22Rv1 (cell line): ENCODE data around the gene SGCG.

Source experiments
- H3K27ac ChIP-seq: fragments of 450-650 bp; 2 replicates; pipeline ENCODE4 v1.5.1; 2017
- ZFX ChIP-seq: fragments of 450-650 bp; IDR thresholded peaks from 2 replicates; pipeline ENCODE4 v1.6.1; 2017; ENCODE audit warnings: antibody characterized with exemption, borderline replicate concordance
- TF ChIP-seq, protein P1 (sequence below): fragments of 450-650 bp; IDR thresholded peaks from 2 replicates; pipeline ENCODE4 v1.5.1; 2017; ENCODE audit warnings: mild to moderate bottlenecking

The SGCG gene

DNA sequence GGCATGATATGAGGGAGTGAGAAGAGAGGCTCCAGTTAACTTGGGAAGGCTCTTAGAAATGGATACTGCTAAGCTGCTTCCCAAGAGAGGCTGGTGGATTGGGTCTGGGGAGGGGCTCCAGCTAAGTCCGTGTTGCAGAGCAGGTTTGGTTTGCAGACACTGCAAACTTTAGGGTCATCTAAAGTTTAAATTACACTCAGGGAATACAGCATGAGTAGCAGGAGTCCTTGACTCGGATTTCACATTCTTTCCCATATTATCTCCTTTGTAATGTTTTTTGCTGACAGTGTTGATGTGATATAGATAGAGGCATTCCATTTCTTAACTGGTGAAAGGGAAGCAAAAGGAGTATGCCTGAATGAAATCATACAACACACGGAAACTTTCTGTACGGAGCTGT is 31.9 kb downstream of the SGCG start:
- TF ChIP-seq, protein P1, sequence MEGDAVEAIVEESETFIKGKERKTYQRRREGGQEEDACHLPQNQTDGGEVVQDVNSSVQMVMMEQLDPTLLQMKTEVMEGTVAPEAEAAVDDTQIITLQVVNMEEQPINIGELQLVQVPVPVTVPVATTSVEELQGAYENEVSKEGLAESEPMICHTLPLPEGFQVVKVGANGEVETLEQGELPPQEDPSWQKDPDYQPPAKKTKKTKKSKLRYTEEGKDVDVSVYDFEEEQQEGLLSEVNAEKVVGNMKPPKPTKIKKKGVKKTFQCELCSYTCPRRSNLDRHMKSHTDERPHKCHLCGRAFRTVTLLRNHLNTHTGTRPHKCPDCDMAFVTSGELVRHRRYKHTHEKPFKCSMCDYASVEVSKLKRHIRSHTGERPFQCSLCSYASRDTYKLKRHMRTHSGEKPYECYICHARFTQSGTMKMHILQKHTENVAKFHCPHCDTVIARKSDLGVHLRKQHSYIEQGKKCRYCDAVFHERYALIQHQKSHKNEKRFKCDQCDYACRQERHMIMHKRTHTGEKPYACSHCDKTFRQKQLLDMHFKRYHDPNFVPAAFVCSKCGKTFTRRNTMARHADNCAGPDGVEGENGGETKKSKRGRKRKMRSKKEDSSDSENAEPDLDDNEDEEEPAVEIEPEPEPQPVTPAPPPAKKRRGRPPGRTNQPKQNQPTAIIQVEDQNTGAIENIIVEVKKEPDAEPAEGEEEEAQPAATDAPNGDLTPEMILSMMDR, result no peak
- TF ChIP-seq ZFX, result no peak
- H3K27ac ChIP-seq, result no peak overlapping the region

DNA sequence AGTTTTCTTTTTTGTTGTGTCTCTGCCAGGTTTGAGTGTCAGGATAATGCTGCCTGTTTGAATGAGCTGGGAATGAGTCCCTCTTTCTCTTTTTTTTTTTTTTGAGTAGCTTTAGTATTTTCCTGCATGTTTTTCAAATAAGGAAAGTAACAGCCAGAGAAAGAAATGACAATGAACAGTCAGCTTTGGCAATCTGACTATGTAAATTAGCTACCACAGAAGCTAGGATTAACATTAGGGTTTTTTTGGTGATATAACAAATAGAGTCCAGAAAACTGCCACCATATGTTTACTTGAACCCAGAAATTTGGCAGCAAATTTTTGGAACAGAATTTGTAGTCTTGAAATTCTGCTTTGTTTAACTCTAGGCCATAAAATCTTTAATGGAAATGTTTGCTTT is 50.5 kb downstream of the SGCG start:
- TF ChIP-seq ZFX, result no peak
- TF ChIP-seq, protein P1, result no peak
- no peak overlapping the region for H3K27ac ChIP-seq

DNA sequence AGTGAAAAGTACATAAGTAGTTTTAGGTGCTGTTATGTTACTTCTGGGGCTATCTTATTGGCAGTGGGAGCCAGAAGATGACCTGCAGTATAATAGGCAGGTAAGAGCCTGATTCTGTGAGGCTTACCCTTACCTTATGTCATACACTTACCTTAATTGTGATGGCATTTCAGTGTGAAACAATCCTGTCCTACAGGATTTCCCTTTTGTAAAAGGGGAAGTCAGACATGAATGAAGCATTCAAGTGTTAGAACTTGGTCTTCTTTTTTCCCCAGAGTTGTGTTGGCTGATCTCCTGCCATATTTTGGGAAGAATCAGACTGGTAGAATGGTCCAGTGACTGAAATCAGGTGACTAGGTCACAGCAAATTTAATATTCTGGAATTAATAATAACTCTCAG is 55.2 kb downstream of the SGCG start:
- TF ChIP-seq, protein P1, result no peak
- TF ChIP-seq ZFX, result no peak
- no peak overlapping the region for H3K27ac ChIP-seq

DNA sequence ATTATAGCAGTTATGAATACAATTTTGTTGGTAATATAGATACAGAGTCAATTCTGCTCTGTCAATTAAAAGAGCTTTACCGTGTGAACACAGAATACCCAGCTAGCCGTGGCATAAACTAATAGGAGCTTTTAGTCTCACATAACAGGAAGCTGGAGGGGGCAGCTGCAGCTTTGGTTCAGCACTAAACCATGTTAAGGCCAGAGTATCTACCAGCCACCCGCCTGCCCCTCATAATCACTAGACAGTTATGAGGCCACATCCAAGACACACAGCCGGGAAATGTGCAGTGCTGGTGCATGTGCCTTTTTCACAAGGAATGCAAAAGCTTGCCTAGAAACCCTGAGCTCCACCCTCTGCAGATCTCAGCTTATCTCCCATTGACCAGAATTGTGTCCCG is 62.3 kb downstream of the SGCG start:
- H3K27ac ChIP-seq, result no peak overlapping the region

DNA sequence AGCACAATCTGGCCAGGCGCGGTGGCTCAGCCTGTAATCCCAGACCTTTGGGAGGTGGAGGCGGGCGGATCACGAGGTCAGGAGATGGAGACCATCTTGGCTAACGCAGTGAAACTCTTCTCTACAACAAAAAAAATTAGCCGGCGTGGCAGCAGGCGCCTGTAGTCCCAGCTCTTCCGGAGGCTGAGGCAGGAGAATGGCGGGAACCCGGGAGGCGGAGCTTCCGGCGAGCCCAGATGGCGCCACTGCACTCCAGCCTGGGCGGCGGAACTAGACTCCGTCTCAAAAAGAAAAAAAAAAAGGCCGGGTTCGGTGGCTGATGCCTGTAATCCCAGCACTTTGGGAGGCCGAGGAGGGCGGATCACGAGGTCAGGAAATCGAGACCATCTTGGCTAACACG is 67.6 kb downstream of the SGCG start:
- H3K27ac ChIP-seq, result peak overlapping the region; percentile 57

More for the DNA sequence above, 62.3 kb downstream of the SGCG start:
- TF ChIP-seq, protein P1, result no peak
- TF ChIP-seq ZFX, result no peak

DNA sequence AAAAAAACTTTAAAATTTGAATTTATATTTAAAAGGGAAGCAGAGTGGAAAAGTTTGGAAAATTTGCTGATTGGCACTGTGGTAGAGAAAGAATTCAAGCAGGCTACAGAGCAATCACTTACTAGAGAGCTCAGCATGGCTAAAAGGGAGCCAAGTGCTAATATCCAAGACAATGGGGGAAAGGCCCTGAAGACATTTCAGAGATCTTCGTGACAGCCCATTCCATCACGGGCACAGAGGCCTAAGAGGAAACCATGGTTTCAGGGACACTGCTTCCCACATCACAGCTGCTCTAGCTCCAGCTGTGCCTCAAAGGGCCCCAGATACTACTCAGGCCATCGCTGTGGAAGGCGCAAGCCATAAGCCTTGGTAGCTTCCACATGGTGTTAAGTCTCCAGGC is 73.7 kb downstream of the SGCG start:
- TF ChIP-seq, protein P1, result no peak
- TF ChIP-seq ZFX, result no peak
- H3K27ac ChIP-seq, result no peak overlapping the region

DNA sequence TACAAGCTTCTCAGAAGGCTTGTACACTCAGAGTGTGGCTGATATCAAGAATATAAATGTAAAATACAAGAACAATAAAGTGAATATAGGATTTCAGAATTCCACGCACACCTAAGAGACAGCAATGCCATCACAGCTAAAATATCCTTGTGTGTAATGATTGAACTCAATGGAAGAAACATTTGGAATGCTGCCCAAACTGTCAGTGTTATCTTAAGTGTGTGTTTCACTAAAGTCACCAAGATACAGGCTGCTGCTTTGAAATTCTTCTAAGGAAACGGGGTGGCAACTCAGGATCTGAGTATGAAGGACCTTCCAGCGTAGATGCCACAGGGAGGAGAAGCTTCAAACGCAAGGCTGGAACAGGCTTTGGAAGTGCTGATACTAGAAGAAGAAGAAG is 86.8 kb downstream of the SGCG start:
- no peak for TF ChIP-seq ZFX
- TF ChIP-seq, protein P1, result no peak
- H3K27ac ChIP-seq, result no peak overlapping the region

DNA sequence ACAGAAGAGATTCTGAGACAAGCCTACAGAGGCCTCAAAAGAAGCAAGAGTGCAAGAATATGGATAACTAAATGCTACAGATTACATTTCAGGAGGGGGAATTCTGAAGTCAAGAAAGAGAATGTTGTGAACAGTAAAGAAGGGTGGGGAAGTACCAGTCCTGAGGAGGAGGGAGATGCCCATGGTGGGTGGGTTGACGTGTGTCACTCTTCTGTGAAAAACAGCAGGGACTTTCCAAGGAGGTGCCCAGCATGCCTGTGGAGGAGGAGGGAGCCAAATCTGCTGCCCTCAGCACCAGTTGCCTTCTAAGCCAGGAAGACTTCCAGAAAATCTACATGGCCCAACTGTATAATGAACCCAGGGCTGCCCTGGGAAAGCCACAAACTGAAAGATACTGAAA is 87.7 kb downstream of the SGCG start:
- TF ChIP-seq ZFX, result no peak
- TF ChIP-seq, protein P1, result no peak
- no peak overlapping the region for H3K27ac ChIP-seq
